GM13976 (cell line): Measurements from ENCODE around the gene UBE3D.

Experiments
- DNase-seq: peaks from one replicate; pipeline ENCODE4 v3.0.0; 2012; ENCODE audit warnings: low spot score
- CTCF ChIP-seq: IDR thresholded peaks from 2 replicates; pipeline ENCODE4 v1.5.1; 2012; ENCODE audit warnings: borderline replicate concordance, mild to moderate bottlenecking; ENCODE audit not compliant: insufficient read depth; ENCODE audit errors: extremely low read depth, missing control alignments, control extremely low read depth
- in situ Hi-C: fragments of 300-500 bp; cut with MboI; formaldehyde crosslinking; loops from one replicate; pipeline ENCODE4 v1.12.0; 2022; ENCODE audit warnings: low sequenced_read_pairs, mixed read lengths, inconsistent platforms; ENCODE audit not compliant: unreplicated experiment

The UBE3D gene

GRCh38 chr6:83006270-83006905 lies 59.3 kb downstream of the UBE3D start:
- DNase-seq, result no peak
- no peak for TF ChIP-seq CTCF
- in situ Hi-C loops, result no loop called here

DNA sequence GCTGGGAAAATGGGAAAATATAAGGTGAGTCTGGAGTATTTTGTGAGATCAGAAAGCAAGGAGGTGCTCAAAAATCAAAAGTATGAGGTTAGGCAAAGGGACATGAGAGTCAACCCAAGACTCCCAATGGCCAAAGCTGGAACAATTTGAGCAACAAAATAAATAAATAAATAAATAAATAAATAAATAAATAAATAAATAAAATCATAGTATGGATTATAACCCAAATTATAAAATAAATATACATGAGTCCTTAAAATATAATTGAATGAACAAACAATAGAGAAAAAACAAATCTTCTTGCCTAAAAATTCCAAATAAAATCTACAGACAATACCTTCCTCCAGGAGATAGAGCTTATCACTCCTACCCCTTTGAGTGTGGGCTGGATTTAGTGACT lies 69.5 kb downstream of the UBE3D start:
- no peak for TF ChIP-seq CTCF
- DNase-seq, result no peak
- in situ Hi-C loops, result no loop called here

GRCh38 chr6:82995066-82995465 lies 70.6 kb downstream of the UBE3D start:
- no peak for TF ChIP-seq CTCF
- in situ Hi-C loops, result no loop called here
- no peak for DNase-seq

DNA sequence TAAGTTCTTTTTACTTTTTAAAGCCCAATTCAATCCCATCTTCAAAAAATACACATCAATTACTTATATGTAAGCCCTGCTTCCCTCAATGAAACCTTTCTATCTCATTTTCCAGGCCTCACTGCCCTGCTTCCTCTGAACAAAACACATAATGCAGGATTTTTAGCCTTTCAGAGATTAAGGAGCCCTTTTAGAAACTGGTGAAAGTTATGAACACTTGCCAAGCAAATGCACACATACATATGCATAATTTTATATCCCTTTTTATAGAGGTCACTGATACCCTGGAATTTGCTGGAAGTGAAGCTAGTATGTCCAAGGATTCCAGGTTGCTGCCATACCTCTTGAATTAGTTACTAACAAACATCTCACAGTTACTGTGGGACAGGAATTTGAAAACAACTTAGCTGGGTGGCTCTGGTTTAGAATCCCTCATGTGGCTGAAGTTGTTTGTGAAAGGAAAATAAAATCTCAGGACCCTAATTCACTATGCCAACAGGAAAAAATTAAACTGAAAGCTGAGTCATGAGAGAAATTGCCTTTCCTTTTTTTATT lies 75.8 kb downstream of the UBE3D start:
- in situ Hi-C loops, result no loop called here
- TF ChIP-seq CTCF, result no peak
- DNase-seq, result no peak

DNA sequence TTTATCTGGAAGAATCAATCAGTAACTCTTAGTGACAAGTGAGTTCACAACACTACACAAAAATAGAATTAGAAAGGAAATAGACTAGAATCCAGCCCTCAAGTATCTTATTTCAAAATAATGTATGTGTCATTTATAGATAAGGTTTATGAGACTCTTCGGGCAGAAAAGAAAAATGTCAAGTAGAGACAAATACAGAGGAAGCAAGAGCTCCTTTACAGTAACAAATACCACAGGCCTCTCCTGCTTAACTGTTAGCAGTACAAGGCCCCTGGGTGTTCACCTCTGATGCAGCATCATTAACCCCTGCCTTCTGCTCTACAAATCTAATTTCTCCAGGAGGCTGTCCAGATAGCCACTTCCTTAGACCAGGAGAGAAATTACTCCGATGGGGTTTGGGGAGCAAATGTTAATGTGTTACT lies 76.7 kb downstream of the UBE3D start:
- in situ Hi-C loops, result no loop called here
- DNase-seq, result no peak
- no peak for TF ChIP-seq CTCF

DNA sequence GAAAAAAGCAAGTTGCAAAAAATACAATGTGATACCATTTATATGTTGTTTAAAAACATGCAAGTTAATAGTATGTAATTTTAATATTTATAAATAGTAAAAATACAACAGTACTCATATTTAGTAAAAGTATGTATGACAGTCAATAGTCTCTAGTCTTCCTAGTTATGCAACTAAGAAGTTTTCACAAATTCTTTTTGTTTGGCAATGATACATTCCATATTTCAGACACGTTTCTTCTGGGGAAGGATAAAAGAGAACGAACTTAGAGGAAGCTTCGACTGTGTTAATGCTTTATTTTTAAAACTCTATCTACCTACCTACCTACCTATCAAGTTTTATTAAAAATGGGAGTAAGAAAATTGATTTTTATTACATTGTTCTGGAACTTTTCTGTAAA lies 77.7 kb downstream of the UBE3D start:
- in situ Hi-C loops, result no loop called here
- no peak for DNase-seq
- no peak for TF ChIP-seq CTCF

- in situ Hi-C loops, result no loop called here
- DNase-seq, result no peak
- TF ChIP-seq CTCF, result no peak
Observed at GRCh38 chr6:82987416-82987815, 78.2 kb downstream of the UBE3D start.
